HepG2 (cell line): Measurements from ENCODE around the gene HAPLN2. TPM values are rescaled to one million over a fixed set of nuclear protein-coding genes. Genes with fewer than 3 reads are reported as not detected.

ENCODE experiments used
- ATAD3A ChIP-seq: sonication (generic); formaldehyde crosslinking; IDR thresholded peaks from 2 replicates; pipeline ENCODE4 v1.4.0; 2020; ENCODE audit warnings: missing genetic modification reagents
- HOXD1 ChIP-seq: sonication (generic); formaldehyde crosslinking; IDR thresholded peaks from 2 replicates; pipeline ENCODE4 v1.5.0; 2020; ENCODE audit warnings: missing genetic modification reagents
- ZFP41 ChIP-seq: sonication (generic); formaldehyde crosslinking; IDR thresholded peaks from 2 replicates; pipeline ENCODE4 v1.4.0; 2020; ENCODE audit warnings: mild to moderate bottlenecking, missing genetic modification reagents, borderline replicate concordance
- ZFP90 ChIP-seq: sonication (generic); formaldehyde crosslinking; IDR thresholded peaks from 2 replicates; pipeline ENCODE4 v1.8.0; 2022; ENCODE audit warnings: missing genetic modification reagents, mild to moderate bottlenecking, inconsistent platforms, borderline replicate concordance
- ZKSCAN8 ChIP-seq: IDR thresholded peaks from 2 replicates; pipeline ENCODE4 v1.6.1; 2016; ENCODE audit warnings: borderline replicate concordance, missing genetic modification reagents, missing compliant biosample characterization
- ZNF333 ChIP-seq: sonication (generic); formaldehyde crosslinking; IDR thresholded peaks from 2 replicates; pipeline ENCODE4 v1.4.0; 2020; ENCODE audit warnings: mild to moderate bottlenecking, missing genetic modification reagents, borderline replicate concordance
- polyA plus RNA-seq, 8 experiments: library from polyadenylated mRNA; depleted of rRNA in 3 of 8; stranded (reverse) in 7 of 8; unstranded in 1 of 8; fragments of >200 nt; fragmentation: Illumina TruSeq in 4 of 8; extraction: Trizol in 4 of 8; gene quantifications; 2 replicates each; pipeline versions ENCODE4 v1.2.1 to v1.2.3, GENCODE V29; 2011 to 2016; ENCODE audit warnings: low read depth in 4 of 8, missing spikeins in 1 of 8, mixed read lengths in 1 of 8; ENCODE audit not compliant: insufficient read depth in 1 of 8
- total RNA-seq, 5 experiments: library from RNA; depleted of rRNA; stranded (reverse); fragments of >200 nt; fragmentation: Illumina TruSeq; extraction: Trizol; gene quantifications; 2 replicates each; pipeline ENCODE4 v1.2.3, GENCODE V29; 2016; ENCODE audit warnings: low read depth in 1 of 5
- TF ChIP-seq, protein P1 (sequence below): sonication (generic); formaldehyde crosslinking; IDR thresholded peaks from 2 replicates; pipeline ENCODE4 v1.5.0; 2020; ENCODE audit warnings: missing genetic modification reagents
- TF ChIP-seq, protein P2 (sequence below): sonication (generic); formaldehyde crosslinking; IDR thresholded peaks from 2 replicates; pipeline ENCODE4 v1.4.0; 2020; ENCODE audit warnings: missing genetic modification reagents, borderline replicate concordance
- TF ChIP-seq, protein P3 (sequence below): sonication (generic); formaldehyde crosslinking; IDR thresholded peaks from 2 replicates; pipeline ENCODE4 v1.8.0; 2022; ENCODE audit warnings: missing genetic modification reagents, mild to moderate bottlenecking, inconsistent platforms, borderline replicate concordance
- TF ChIP-seq, protein P4 (sequence below): sonication (generic); formaldehyde crosslinking; IDR thresholded peaks from 2 replicates; pipeline ENCODE4 v1.4.0; 2020; ENCODE audit warnings: missing genetic modification reagents
- TF ChIP-seq, protein P5 (sequence below), 2 experiments: sonication (generic) in 1 of 2; formaldehyde crosslinking in 1 of 2; IDR thresholded peaks; 2 replicates each; pipeline versions ENCODE4 v1.4.0 to v1.6.1; 2018 to 2020; ENCODE audit warnings: missing genetic modification reagents in 2 of 2, borderline replicate concordance in 1 of 2, low read depth in 1 of 2, mild to moderate bottlenecking in 1 of 2, missing biosample characterization in 1 of 2
- TF ChIP-seq, protein P6 (sequence below): sonication (generic); formaldehyde crosslinking; conservative IDR thresholded peaks from 2 replicates; pipeline ENCODE4 v1.4.0; 2020; ENCODE audit warnings: mild to moderate bottlenecking, missing genetic modification reagents, moderate library complexity

HAPLN2 gene
- total and polyA plus RNA-seq, 2 of the 13 experiments (the other 11 are each of a cell fraction or from before 2014, with no cell fraction given) = not detected

DNA sequence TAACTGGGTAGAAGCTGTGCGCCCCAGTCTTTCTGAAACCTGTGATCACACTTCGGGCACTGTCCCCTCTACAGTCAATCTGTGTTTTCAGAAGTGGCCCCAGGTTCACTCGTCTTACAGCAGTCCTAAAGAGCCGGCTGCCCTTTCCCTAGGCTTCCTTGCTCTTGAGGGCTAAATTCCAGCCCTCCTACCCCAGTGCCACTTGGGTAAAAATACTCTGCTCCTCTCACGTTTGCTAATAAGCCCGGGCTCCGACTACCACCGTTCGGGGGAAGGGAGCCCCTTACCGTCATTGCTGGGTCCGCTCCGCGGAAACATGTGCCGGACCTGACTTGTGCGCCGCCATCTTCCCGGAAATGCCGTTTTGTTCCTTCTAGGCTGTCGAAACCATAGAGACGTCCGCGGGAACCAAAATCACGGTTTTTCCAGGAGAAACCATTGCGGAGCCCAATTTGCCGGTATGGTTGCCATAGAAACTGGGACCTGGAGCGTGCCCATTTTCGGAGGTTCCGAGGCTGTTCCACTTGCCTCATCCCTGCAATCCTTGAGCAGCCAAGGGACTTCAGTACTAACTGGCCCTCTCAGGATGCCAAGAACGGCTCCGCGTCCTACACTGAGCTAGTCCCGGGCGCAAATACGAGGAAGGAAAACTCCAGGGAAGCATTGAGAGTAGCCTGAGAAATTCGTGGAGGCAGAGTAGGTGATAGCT lies 17.9 kb upstream of the HAPLN2 start, which contains the start of gene GPATCH4 (continued):
- TF ChIP-seq, protein P1, sequence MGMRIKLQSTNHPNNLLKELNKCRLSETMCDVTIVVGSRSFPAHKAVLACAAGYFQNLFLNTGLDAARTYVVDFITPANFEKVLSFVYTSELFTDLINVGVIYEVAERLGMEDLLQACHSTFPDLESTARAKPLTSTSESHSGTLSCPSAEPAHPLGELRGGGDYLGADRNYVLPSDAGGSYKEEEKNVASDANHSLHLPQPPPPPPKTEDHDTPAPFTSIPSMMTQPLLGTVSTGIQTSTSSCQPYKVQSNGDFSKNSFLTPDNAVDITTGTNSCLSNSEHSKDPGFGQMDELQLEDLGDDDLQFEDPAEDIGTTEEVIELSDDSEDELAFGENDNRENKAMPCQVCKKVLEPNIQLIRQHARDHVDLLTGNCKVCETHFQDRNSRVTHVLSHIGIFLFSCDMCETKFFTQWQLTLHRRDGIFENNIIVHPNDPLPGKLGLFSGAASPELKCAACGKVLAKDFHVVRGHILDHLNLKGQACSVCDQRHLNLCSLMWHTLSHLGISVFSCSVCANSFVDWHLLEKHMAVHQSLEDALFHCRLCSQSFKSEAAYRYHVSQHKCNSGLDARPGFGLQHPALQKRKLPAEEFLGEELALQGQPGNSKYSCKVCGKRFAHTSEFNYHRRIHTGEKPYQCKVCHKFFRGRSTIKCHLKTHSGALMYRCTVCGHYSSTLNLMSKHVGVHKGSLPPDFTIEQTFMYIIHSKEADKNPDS (CRISPR knock-in tag) = no peak
- TF ChIP-seq, protein P2, sequence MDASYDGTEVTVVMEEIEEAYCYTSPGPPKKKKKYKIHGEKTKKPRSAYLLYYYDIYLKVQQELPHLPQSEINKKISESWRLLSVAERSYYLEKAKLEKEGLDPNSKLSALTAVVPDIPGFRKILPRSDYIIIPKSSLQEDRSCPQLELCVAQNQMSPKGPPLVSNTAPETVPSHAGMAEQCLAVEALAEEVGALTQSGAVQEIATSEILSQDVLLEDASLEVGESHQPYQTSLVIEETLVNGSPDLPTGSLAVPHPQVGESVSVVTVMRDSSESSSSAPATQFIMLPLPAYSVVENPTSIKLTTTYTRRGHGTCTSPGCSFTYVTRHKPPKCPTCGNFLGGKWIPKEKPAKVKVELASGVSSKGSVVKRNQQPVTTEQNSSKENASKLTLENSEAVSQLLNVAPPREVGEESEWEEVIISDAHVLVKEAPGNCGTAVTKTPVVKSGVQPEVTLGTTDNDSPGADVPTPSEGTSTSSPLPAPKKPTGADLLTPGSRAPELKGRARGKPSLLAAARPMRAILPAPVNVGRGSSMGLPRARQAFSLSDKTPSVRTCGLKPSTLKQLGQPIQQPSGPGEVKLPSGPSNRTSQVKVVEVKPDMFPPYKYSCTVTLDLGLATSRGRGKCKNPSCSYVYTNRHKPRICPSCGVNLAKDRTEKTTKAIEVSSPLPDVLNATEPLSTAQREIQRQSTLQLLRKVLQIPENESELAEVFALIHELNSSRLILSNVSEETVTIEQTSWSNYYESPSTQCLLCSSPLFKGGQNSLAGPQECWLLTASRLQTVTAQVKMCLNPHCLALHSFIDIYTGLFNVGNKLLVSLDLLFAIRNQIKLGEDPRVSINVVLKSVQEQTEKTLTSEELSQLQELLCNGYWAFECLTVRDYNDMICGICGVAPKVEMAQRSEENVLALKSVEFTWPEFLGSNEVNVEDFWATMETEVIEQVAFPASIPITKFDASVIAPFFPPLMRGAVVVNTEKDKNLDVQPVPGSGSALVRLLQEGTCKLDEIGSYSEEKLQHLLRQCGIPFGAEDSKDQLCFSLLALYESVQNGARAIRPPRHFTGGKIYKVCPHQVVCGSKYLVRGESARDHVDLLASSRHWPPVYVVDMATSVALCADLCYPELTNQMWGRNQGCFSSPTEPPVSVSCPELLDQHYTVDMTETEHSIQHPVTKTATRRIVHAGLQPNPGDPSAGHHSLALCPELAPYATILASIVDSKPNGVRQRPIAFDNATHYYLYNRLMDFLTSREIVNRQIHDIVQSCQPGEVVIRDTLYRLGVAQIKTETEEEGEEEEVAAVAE = peak; percentile 53
- TF ChIP-seq ZKSCAN8 (CRISPR knock-in tag) (no peak), HOXD1 (peak; percentile 49; the same call in 1 of the 2 replicates), ZNF333 (no peak), ATAD3A (CRISPR knock-in tag) (no peak), ZFP90 (CRISPR knock-in tag) (no peak), ZFP41 (CRISPR knock-in tag) (no peak)
- TF ChIP-seq, protein P3, sequence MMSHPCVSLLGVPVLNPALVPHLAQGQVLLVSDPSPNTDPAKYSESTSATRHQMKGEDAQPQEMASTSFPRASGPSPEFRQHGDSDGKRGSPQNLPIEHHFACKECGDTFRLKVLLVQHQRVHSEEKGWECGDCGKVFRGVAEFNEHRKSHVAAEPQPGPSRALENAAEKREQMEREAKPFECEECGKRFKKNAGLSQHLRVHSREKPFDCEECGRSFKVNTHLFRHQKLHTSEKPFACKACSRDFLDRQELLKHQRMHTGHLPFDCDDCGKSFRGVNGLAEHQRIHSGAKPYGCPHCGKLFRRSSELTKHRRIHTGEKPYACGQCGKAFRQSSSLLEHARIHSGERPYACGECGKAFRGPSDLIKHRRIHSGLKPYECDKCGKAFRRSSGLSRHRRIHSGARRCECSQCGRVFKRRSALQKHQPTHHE = no peak
- TF ChIP-seq, protein P4, sequence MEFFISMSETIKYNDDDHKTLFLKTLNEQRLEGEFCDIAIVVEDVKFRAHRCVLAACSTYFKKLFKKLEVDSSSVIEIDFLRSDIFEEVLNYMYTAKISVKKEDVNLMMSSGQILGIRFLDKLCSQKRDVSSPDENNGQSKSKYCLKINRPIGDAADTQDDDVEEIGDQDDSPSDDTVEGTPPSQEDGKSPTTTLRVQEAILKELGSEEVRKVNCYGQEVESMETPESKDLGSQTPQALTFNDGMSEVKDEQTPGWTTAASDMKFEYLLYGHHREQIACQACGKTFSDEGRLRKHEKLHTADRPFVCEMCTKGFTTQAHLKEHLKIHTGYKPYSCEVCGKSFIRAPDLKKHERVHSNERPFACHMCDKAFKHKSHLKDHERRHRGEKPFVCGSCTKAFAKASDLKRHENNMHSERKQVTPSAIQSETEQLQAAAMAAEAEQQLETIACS (CRISPR knock-in tag) = no peak
- TF ChIP-seq, protein P5, sequence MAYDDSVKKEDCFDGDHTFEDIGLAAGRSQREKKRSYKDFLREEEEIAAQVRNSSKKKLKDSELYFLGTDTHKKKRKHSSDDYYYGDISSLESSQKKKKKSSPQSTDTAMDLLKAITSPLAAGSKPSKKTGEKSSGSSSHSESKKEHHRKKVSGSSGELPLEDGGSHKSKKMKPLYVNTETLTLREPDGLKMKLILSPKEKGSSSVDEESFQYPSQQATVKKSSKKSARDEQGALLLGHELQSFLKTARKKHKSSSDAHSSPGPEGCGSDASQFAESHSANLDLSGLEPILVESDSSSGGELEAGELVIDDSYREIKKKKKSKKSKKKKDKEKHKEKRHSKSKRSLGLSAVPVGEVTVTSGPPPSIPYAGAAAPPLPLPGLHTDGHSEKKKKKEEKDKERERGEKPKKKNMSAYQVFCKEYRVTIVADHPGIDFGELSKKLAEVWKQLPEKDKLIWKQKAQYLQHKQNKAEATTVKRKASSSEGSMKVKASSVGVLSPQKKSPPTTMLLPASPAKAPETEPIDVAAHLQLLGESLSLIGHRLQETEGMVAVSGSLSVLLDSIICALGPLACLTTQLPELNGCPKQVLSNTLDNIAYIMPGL (CRISPR knock-in tag; IDR thresholded peaks at IDR 0.05; ENCODE audit: borderline replicate concordance in 1 of 2, low read depth in 1 of 2) = peak; percentile 73 to 78; a peak in 3 of 4 replicates
- TF ChIP-seq, protein P6, sequence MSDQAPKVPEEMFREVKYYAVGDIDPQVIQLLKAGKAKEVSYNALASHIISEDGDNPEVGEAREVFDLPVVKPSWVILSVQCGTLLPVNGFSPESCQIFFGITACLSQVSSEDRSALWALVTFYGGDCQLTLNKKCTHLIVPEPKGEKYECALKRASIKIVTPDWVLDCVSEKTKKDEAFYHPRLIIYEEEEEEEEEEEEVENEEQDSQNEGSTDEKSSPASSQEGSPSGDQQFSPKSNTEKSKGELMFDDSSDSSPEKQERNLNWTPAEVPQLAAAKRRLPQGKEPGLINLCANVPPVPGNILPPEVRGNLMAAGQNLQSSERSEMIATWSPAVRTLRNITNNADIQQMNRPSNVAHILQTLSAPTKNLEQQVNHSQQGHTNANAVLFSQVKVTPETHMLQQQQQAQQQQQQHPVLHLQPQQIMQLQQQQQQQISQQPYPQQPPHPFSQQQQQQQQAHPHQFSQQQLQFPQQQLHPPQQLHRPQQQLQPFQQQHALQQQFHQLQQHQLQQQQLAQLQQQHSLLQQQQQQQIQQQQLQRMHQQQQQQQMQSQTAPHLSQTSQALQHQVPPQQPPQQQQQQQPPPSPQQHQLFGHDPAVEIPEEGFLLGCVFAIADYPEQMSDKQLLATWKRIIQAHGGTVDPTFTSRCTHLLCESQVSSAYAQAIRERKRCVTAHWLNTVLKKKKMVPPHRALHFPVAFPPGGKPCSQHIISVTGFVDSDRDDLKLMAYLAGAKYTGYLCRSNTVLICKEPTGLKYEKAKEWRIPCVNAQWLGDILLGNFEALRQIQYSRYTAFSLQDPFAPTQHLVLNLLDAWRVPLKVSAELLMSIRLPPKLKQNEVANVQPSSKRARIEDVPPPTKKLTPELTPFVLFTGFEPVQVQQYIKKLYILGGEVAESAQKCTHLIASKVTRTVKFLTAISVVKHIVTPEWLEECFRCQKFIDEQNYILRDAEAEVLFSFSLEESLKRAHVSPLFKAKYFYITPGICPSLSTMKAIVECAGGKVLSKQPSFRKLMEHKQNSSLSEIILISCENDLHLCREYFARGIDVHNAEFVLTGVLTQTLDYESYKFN (CRISPR knock-in tag) = peak; percentile 23; the same call in 1 of the 2 replicates
